Naive thymus-derived CD4-positive, alpha-beta T cell (primary cell): ENCODE data around the gene CCK. TPM values are rescaled to one million over a fixed set of nuclear protein-coding genes. Genes with fewer than 3 reads are reported as not detected.
A peak's percentile ranks its signal among the peaks of the same experiment; 100 is the strongest.

Source experiments
- ATAC-seq: fragments of 150-1000 bp; cut with Tn5 transposase; 2 replicates; pipeline ENCODE4 v1.10.0; 2021; ENCODE audit warnings: mild to moderate bottlenecking, moderate library complexity
- CTCF ChIA-PET: fragments of 350-600 bp; sonication (Branson Sonifier 250); formaldehyde crosslinking; loops from one replicate; lab custom pipeline; 2021; ENCODE audit warnings: antibody characterized with exemption; lab: Charles Lee
- POLR2A ChIA-PET: fragments of 350-600 bp; sonication (Branson Sonifier 250); formaldehyde crosslinking; loops from one replicate; lab custom pipeline; 2021; ENCODE audit warnings: antibody characterized with exemption, inconsistent platforms; lab: Charles Lee
- DNase-seq, 9 donors: peaks; one replicate each; pipeline versions ENCODE4 v3.0.0 to v3.0.0-alpha.2; 2020 to 2022; ENCODE audit warnings: mixed read lengths in 1 of 9
- H3K27ac ChIP-seq: one replicate; pipeline ENCODE4 v1.7.0; 2013; ENCODE audit warnings: mild to moderate bottlenecking, low read depth, low read length, moderate library complexity
- H3K27me3 ChIP-seq, 2 donors: one replicate each; pipeline ENCODE4 v1.7.0; 2013; ENCODE audit warnings: low read length in 2 of 2, mild to moderate bottlenecking in 2 of 2, moderate library complexity in 2 of 2; ENCODE audit not compliant: control insufficient read depth in 2 of 2, insufficient read depth in 2 of 2
- H3K36me3 ChIP-seq, 3 experiments: 1 replicate in 2 of 3; 2 replicates in 1 of 3; pipeline ENCODE4 v1.7.0; 2013; ENCODE audit warnings: low read length in 3 of 3, mild to moderate bottlenecking in 3 of 3, moderate library complexity in 1 of 3; ENCODE audit not compliant: insufficient read depth in 3 of 3, control insufficient read depth in 2 of 3
- H3K4me1 ChIP-seq, 2 donors: one replicate each; pipeline ENCODE4 v1.7.0; 2013; ENCODE audit warnings: low read length in 2 of 2, mild to moderate bottlenecking in 2 of 2, moderate library complexity in 1 of 2; ENCODE audit not compliant: control insufficient read depth in 2 of 2, insufficient read depth in 2 of 2
- H3K4me3 ChIP-seq: 2 replicates; pipeline ENCODE4 v1.7.0; 2013; ENCODE audit warnings: mild to moderate bottlenecking, low read length
- H3K9me3 ChIP-seq, 3 experiments: 1 replicate in 2 of 3; 2 replicates in 1 of 3; pipeline ENCODE4 v1.7.0; 2013; ENCODE audit warnings: low read length in 3 of 3; ENCODE audit not compliant: control insufficient read depth in 2 of 3
- H3K27ac Mint-ChIP-seq, 9 donors: one replicate each; pipeline ENCODE4 v1.8.0; 2020 to 2022; ENCODE audit warnings: mixed read lengths in 9 of 9, mild to moderate bottlenecking in 8 of 9, moderate library complexity in 5 of 9, inconsistent platforms in 2 of 9
- H3K27me3 Mint-ChIP-seq, 5 donors: one replicate each; pipeline ENCODE4 v1.8.0; 2021 to 2022; ENCODE audit warnings: mixed read lengths in 5 of 5, mild to moderate bottlenecking in 1 of 5
- H3K36me3 Mint-ChIP-seq, 5 donors: one replicate each; pipeline ENCODE4 v1.8.0; 2020 to 2022; ENCODE audit warnings: mixed read lengths in 5 of 5, mild to moderate bottlenecking in 3 of 5, inconsistent platforms in 1 of 5
- H3K4me1 Mint-ChIP-seq, 7 donors: one replicate each; pipeline ENCODE4 v1.8.0; 2020 to 2022; ENCODE audit warnings: mixed read lengths in 7 of 7, mild to moderate bottlenecking in 3 of 7, inconsistent platforms in 1 of 7
- H3K4me3 Mint-ChIP-seq, 10 donors: one replicate each; pipeline ENCODE4 v1.8.0; 2020 to 2022; ENCODE audit warnings: mild to moderate bottlenecking in 10 of 10, mixed read lengths in 10 of 10, moderate library complexity in 6 of 10, inconsistent platforms in 2 of 10
- H3K9me3 Mint-ChIP-seq, 11 donors: one replicate each; pipeline ENCODE4 v1.8.0; 2020 to 2022; ENCODE audit warnings: mixed read lengths in 11 of 11, mild to moderate bottlenecking in 4 of 11, inconsistent platforms in 1 of 11, moderate library complexity in 1 of 11
- intact Hi-C, 2 donors: fragments of 100-400 bp; cut with micrococcal nuclease; formaldehyde crosslinking; loops; one replicate each; pipeline ENCODE4 v1.15.1; 2023
- polyA plus RNA-seq, 2 donors: library from polyadenylated mRNA; unstranded; fragments of 300-500 nt; fragmentation: Illumina TruSeq; gene quantifications; one replicate each; pipeline ENCODE4 v1.2.3, GENCODE V29; 2021
- total RNA-seq, 6 experiments: library from RNA in 5 of 6; stranded (reverse) in 5 of 6; gene quantifications; 1 replicate in 5 of 6; 2 replicates in 1 of 6; pipeline ENCODE4 v1.2.3 and lab custom pipeline; 2021 to 2026

Gene CCK
- total and polyA plus RNA-seq, 7 experiments from 2014 or later: not detected

GRCh38 chr3:42229942-42230688 is 35.9 kb downstream of the CCK start:
- no peak overlapping the region for H3K4me3 Mint-ChIP-seq
- peaks cover 0 to 2% (median 0%) of the 10 kb centered on the region in 3 experiments for H3K36me3 ChIP-seq
- intact Hi-C loops: loop anchor here in 1 of 2 donors (2.0 to 5.0 kb wide), 2 partner anchors 111 to 212 kb away; no protein-coding TSS in a partner anchor
- peaks cover 0 to 6% (median 0%) of the 10 kb centered on the region in 11 donors for H3K9me3 Mint-ChIP-seq
- H3K27me3 ChIP-seq: no peaks in the 10 kb centered on the region
- no peaks in the 10 kb centered on the region for H3K4me1 ChIP-seq
- POLR2A ChIA-PET: no interaction called here
- H3K4me3 ChIP-seq: no peak overlapping the region
- H3K27me3 Mint-ChIP-seq: peaks cover 11 to 20% (median 13%) of the 10 kb centered on the region in 5 donors
- DNase-seq: no peak
- no peaks in the 10 kb centered on the region for H3K9me3 ChIP-seq
- H3K36me3 Mint-ChIP-seq: peaks cover 0 to 12% (median 5%) of the 10 kb centered on the region in 5 donors
- CTCF ChIA-PET: interaction anchor here (0.7 to 1.7 kb wide), 6 partner anchors 11 to 213 kb away, joined by 3 to 8 read pairs (median 3); no protein-coding TSS in a partner anchor
- H3K27ac Mint-ChIP-seq: no peak overlapping the region
- ATAC-seq: no peak
- H3K4me1 Mint-ChIP-seq: peaks cover 0 to 3% (median 0%) of the 10 kb centered on the region in 7 donors
- no peak overlapping the region for H3K27ac ChIP-seq

- CTCF ChIA-PET: interaction anchor here (0.7 to 1.7 kb wide), 6 partner anchors 11 to 214 kb away, joined by 3 to 8 read pairs (median 3); no protein-coding TSS in a partner anchor
- Mint-ChIP-seq H3K27me3 (peaks cover 4 to 13% (median 6%) of the 10 kb centered on the region in 5 donors), H3K9me3 (peaks cover 0 to 3% (median 0%) of the 10 kb centered on the region in 11 donors), H3K27ac (no peak overlapping the region), H3K4me3 (no peak overlapping the region), H3K36me3 (peaks cover 0 to 16% (median 8%) of the 10 kb centered on the region in 5 donors), H3K4me1 (peaks cover 0 to 3% (median 0%) of the 10 kb centered on the region in 7 donors)
- Histone ChIP-seq H3K4me1 (no peaks in the 10 kb centered on the region), H3K27me3 (no peaks in the 10 kb centered on the region), H3K27ac (no peak overlapping the region), H3K9me3 (no peaks in the 10 kb centered on the region), H3K36me3 (peaks cover 0 to 5% (median 0%) of the 10 kb centered on the region in 3 experiments), H3K4me3 (no peak overlapping the region)
- no peak for ATAC-seq
- POLR2A ChIA-PET: no interaction called here
- intact Hi-C loops: loop anchor here in 1 of 2 donors (2.0 kb wide), 1 partner anchor 111 kb away; no protein-coding TSS in a partner anchor
- DNase-seq: no peak
These were observed 36.6 kb downstream of the CCK start for GRCh38 chr3:42229266-42229941.

GRCh38 chr3:42228796-42229195 is 37.2 kb downstream of the CCK start:
- ATAC-seq (no peak), DNase-seq (peak in 2 of 9 donors; percentile 19 to 32)
- Histone ChIP-seq H3K4me3 (no peak overlapping the region), H3K27me3 (no peaks in the 10 kb centered on the region), H3K36me3 (peaks cover 0 to 9% (median 0%) of the 10 kb centered on the region in 3 experiments), H3K27ac (no peak overlapping the region), H3K9me3 (no peaks in the 10 kb centered on the region), H3K4me1 (no peaks in the 10 kb centered on the region)
- no peaks in the 10 kb centered on the region for H3K9me3 Mint-ChIP-seq
- peaks cover 0 to 10% (median 0%) of the 10 kb centered on the region in 5 donors for H3K27me3 Mint-ChIP-seq
- POLR2A ChIA-PET: no interaction called here
- peaks cover 0 to 18% (median 14%) of the 10 kb centered on the region in 5 donors for H3K36me3 Mint-ChIP-seq
- no peak overlapping the region for H3K4me3 Mint-ChIP-seq
- intact Hi-C loops: loop anchor here (1.0 to 2.0 kb wide), 3 partner anchors 37 to 334 kb away; no protein-coding TSS in a partner anchor
- H3K27ac Mint-ChIP-seq: no peak overlapping the region
- H3K4me1 Mint-ChIP-seq: peaks cover 0 to 3% (median 0%) of the 10 kb centered on the region in 7 donors
- CTCF ChIA-PET: interaction anchor here (1.7 kb wide), 1 partner anchor 39 kb away, joined by 8 read pairs; no protein-coding TSS in a partner anchor

GRCh38 chr3:42226470-42227425 is 39.2 kb downstream of the CCK start:
- Histone ChIP-seq H3K27ac (no peak overlapping the region), H3K36me3 (peaks cover 0 to 24% (median 0%) of the 10 kb centered on the region in 3 experiments), H3K4me3 (no peak overlapping the region), H3K27me3 (no peaks in the 10 kb centered on the region), H3K4me1 (no peaks in the 10 kb centered on the region), H3K9me3 (no peaks in the 10 kb centered on the region)
- Mint-ChIP-seq H3K36me3 (peaks cover 0 to 35% (median 15%) of the 10 kb centered on the region in 5 donors), H3K4me1 (peaks cover 0 to 3% (median 0%) of the 10 kb centered on the region in 7 donors), H3K27ac (peak overlapping the region in 1 of 9 donors; percentile 40), H3K27me3 (peaks cover 0 to 10% (median 0%) of the 10 kb centered on the region in 5 donors), H3K9me3 (no peaks in the 10 kb centered on the region), H3K4me3 (no peak overlapping the region)
- ChIA-PET CTCF (interaction anchor here (0.8 to 1.1 kb wide), 2 partner anchors 11 to 204 kb away, joined by 3 to 5 read pairs; no protein-coding TSS in a partner anchor), POLR2A (no interaction called here)
- intact Hi-C loops: no loop called here
- no peak for DNase-seq
- ATAC-seq: no peak

- H3K4me1 ChIP-seq: no peaks in the 10 kb centered on the region
- Mint-ChIP-seq H3K9me3 (no peaks in the 10 kb centered on the region), H3K4me1 (peaks cover 0 to 3% (median 0%) of the 10 kb centered on the region in 7 donors), H3K36me3 (peaks cover 0 to 45% (median 20%) of the 10 kb centered on the region in 5 donors), H3K27ac (peak overlapping the region in 1 of 9 donors; percentile 56), H3K4me3 (no peak overlapping the region), H3K27me3 (peaks cover 0 to 7% (median 0%) of the 10 kb centered on the region in 5 donors)
- H3K27me3 ChIP-seq: no peaks in the 10 kb centered on the region
- no peak overlapping the region for H3K27ac ChIP-seq
- ATAC-seq (no peak), DNase-seq (no peak)
- CTCF ChIA-PET: no interaction called here
- intact Hi-C loops: no loop called here
- peaks cover 0 to 24% (median 0%) of the 10 kb centered on the region in 3 experiments for H3K36me3 ChIP-seq
- no peak overlapping the region for H3K4me3 ChIP-seq
- H3K9me3 ChIP-seq: no peaks in the 10 kb centered on the region
- POLR2A ChIA-PET: interaction anchor here (0.7 kb wide), 1 partner anchor 100 kb away, joined by 3 read pairs; no protein-coding TSS in a partner anchor
These were observed 40.3 kb downstream of the CCK start for GRCh38 chr3:42225486-42226363.
